Measurements from ENCODE around the gene C1QTNF1. TPM values are rescaled to one million over a fixed set of nuclear protein-coding genes. Genes with fewer than 3 reads are reported as not detected.

Gene C1QTNF1
- total and polyA plus RNA-seq, 2 donors (not counting 3 experiments of a cell fraction or from before 2014, with no cell fraction given): 2.5 to 4.0 TPM

GRCh38 chr17:79080349-79080748 lies 56.4 kb downstream of the C1QTNF1 start:
- Histone ChIP-seq H3K36me3 (ENCODE audit: control insufficient read depth in 2 of 2, extremely low read depth in 1 of 2, insufficient read depth in 2 of 2, low read length in 2 of 2) (peaks cover 0 to 18% of the 10 kb centered on the region in 2 experiments), H3K9me3 (replicated peaks; ENCODE audit: control insufficient read depth, insufficient read depth, low read length) (no peaks in the 10 kb centered on the region), H3K27me3 (ENCODE audit: control insufficient read depth in 2 of 2, insufficient read depth in 2 of 2, low read length in 2 of 2) (no peaks in the 10 kb centered on the region), H2AFZ (ENCODE audit: low read depth, low read length) (no peak overlapping the region), H3K27ac (ENCODE audit: insufficient read depth, low read depth, low read length) (no peak overlapping the region), H3K4me3 (replicated peaks in 1 of 3; ENCODE audit: insufficient read depth in 1 of 3, low read depth in 1 of 3, low read length in 3 of 3) (no peak overlapping the region), H3K79me2 (ENCODE audit: control insufficient read depth, insufficient read depth, low read length) (no peaks in the 10 kb centered on the region), H3K9me1 (replicated peaks; ENCODE audit: control insufficient read depth, extremely low read depth, insufficient read depth, low read length) (no peaks in the 10 kb centered on the region), H3K4me2 (ENCODE audit: insufficient read depth, low read length) (no peak overlapping the region), H4K20me1 (replicated peaks; ENCODE audit: control insufficient read depth, extremely low read depth, insufficient read depth, low read length) (no peaks in the 10 kb centered on the region), H3K4me1 (ENCODE audit: control insufficient read depth, extremely low read depth, insufficient read depth, low read length) (peaks cover 5% of the 10 kb centered on the region), H3K9ac (replicated peaks; ENCODE audit: extremely low read depth, insufficient read depth, low read length) (no peak overlapping the region)
- DNase-seq (ENCODE audit: low read depth, low spot score) (no peak), FAIRE-seq (no peak)
- TF ChIP-seq GATA2 (IDR thresholded peaks at IDR 0.05; ENCODE audit: insufficient read depth, insufficient read length, low read depth, low read length): no peak
- TF ChIP-seq FOS (IDR thresholded peaks at IDR 0.05; ENCODE audit: borderline replicate concordance, insufficient read depth, low read length): no peak
- TF ChIP-seq POLR2AphosphoS5 (IDR thresholded peaks at IDR 0.05; ENCODE audit: insufficient read depth, low read depth, low read length): no peak
- TF ChIP-seq CTCF (IDR thresholded peaks at IDR 0.05; ENCODE audit: extremely low read depth in 1 of 2, insufficient read depth in 1 of 2, low read depth in 1 of 2, low read length in 2 of 2): no peak
- no peak for TF ChIP-seq JUN (IDR thresholded peaks at IDR 0.05; ENCODE audit: borderline replicate concordance, insufficient read depth, insufficient read length, low read depth)
- TF ChIP-seq MAX (IDR thresholded peaks at IDR 0.05; ENCODE audit: insufficient read depth, insufficient read length): no peak
- TF ChIP-seq EZH2 (IDR thresholded peaks at IDR 0.05; ENCODE audit: borderline replicate concordance, low read depth, low read length, severe bottlenecking): no peak
- no peak for TF ChIP-seq MYC (IDR thresholded peaks at IDR 0.05; ENCODE audit: low read depth, low read length)
- no peak for TF ChIP-seq POLR2A (IDR thresholded peaks at IDR 0.05; ENCODE audit: low read depth, low read length)
- dilution Hi-C loops (cut with MboI; ENCODE audit: extremely low pct_ligation_motif_present, low sequenced_read_pairs) (no loop called here), intact Hi-C loops (cut with micrococcal nuclease) (loop anchor here (10.0 kb wide), 1 partner anchor 84 kb away; no protein-coding TSS in a partner anchor)
- POLR2A ChIA-PET: no interaction called here
- no TSS peak for BruUV-seq (replicated peaks)
- CTCF ChIA-PET: interaction anchor here (1.2 to 14.1 kb wide), 2 partner anchors 35 to 311 kb away, joined by 4 to 428 read pairs; no protein-coding TSS in a partner anchor
